ENCODE measurements around the gene RRP36.

GRCh38 chr6:43060755-43061633 lies 39.6 kb downstream of the RRP36 start:
- TF ChIP-seq CTCF (IDR thresholded peaks at IDR 0.05) (no peak), POLR2A (IDR thresholded peaks at IDR 0.05) (no peak), POLR2AphosphoS5 (IDR thresholded peaks at IDR 0.05) (no peak)

Data from transverse colon (tissue), 4 donors.